ENCODE data around the gene ZSWIM2.

DNA sequence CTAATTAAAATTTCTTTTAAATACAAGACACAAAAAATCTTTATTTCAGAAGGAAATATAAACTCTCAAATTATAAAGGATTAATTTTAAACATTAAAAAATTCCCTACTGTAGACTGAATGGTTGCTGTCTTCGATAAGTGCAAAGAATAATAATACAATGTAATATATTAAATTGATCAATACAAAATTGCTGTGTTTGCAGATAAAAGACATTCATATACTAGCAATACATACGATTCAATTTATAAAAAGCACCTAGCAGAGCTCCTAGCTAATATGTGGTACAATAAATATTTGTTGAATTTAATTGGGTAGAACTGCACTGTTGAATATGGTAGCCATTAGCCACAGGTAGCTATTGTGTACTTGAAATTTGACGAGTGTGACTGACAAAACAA is 6.6 kb downstream of the ZSWIM2 start:
- TF ChIP-seq POLR2AphosphoS5 (IDR thresholded peaks at IDR 0.05): no peak
- no peak for TF ChIP-seq SMC3 (conservative IDR thresholded peaks at IDR 0.05; ENCODE audit: poor library complexity)
- TF ChIP-seq, protein P1, sequence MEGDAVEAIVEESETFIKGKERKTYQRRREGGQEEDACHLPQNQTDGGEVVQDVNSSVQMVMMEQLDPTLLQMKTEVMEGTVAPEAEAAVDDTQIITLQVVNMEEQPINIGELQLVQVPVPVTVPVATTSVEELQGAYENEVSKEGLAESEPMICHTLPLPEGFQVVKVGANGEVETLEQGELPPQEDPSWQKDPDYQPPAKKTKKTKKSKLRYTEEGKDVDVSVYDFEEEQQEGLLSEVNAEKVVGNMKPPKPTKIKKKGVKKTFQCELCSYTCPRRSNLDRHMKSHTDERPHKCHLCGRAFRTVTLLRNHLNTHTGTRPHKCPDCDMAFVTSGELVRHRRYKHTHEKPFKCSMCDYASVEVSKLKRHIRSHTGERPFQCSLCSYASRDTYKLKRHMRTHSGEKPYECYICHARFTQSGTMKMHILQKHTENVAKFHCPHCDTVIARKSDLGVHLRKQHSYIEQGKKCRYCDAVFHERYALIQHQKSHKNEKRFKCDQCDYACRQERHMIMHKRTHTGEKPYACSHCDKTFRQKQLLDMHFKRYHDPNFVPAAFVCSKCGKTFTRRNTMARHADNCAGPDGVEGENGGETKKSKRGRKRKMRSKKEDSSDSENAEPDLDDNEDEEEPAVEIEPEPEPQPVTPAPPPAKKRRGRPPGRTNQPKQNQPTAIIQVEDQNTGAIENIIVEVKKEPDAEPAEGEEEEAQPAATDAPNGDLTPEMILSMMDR (IDR thresholded peaks at IDR 0.05; ENCODE audit: poor library complexity, severe bottlenecking): no peak
- TF ChIP-seq, protein P2, sequence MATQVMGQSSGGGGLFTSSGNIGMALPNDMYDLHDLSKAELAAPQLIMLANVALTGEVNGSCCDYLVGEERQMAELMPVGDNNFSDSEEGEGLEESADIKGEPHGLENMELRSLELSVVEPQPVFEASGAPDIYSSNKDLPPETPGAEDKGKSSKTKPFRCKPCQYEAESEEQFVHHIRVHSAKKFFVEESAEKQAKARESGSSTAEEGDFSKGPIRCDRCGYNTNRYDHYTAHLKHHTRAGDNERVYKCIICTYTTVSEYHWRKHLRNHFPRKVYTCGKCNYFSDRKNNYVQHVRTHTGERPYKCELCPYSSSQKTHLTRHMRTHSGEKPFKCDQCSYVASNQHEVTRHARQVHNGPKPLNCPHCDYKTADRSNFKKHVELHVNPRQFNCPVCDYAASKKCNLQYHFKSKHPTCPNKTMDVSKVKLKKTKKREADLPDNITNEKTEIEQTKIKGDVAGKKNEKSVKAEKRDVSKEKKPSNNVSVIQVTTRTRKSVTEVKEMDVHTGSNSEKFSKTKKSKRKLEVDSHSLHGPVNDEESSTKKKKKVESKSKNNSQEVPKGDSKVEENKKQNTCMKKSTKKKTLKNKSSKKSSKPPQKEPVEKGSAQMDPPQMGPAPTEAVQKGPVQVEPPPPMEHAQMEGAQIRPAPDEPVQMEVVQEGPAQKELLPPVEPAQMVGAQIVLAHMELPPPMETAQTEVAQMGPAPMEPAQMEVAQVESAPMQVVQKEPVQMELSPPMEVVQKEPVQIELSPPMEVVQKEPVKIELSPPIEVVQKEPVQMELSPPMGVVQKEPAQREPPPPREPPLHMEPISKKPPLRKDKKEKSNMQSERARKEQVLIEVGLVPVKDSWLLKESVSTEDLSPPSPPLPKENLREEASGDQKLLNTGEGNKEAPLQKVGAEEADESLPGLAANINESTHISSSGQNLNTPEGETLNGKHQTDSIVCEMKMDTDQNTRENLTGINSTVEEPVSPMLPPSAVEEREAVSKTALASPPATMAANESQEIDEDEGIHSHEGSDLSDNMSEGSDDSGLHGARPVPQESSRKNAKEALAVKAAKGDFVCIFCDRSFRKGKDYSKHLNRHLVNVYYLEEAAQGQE (IDR thresholded peaks at IDR 0.05; ENCODE audit: borderline replicate concordance): no peak
- TF ChIP-seq TAF1 (IDR thresholded peaks at IDR 0.05; ENCODE audit: low read depth): no peak
- TF ChIP-seq RAD21 (conservative IDR thresholded peaks at IDR 0.05): no peak
- TF ChIP-seq EZH2 (IDR thresholded peaks at IDR 0.05; ENCODE audit: borderline replicate concordance, insufficient read depth, low read length, poor library complexity, severe bottlenecking): no peak
- no peak for TF ChIP-seq MXI1 (conservative IDR thresholded peaks at IDR 0.05; ENCODE audit: poor library complexity, severe bottlenecking)
